Erythroblast (primary cell): ENCODE data around the gene AMPD3.

Experiments used
- GATA1 ChIP-seq: IDR thresholded peaks from 2 replicates; pipeline ENCODE4 v1.6.1; 2011; ENCODE audit warnings: low read depth, mild to moderate bottlenecking, control low read depth, low read length, moderate library complexity
- POLR2A ChIP-seq: IDR thresholded peaks from 2 replicates; pipeline ENCODE4 v1.6.1; 2011; ENCODE audit warnings: mild to moderate bottlenecking, low read length

DNA sequence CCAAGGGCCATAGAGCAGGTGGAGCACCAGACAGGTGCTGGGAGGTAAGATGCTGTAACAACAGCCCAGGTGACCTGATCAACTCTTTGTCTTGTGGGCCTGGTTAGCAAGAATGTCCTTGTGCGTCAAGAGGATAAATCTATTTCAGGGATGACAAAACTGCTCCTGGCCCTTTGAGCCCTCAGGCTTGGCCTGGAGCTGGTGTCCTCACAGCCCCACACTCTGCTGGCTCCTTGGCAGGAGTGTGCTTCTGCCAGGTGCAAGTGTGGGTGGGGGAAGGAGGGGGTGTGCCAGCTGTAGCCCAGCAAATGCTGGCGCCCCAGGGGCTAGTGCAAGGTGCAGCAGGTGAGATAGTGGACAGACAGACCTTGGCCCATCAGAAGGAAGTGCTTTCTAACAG lies 19.5 kb downstream of the AMPD3 start:
- no peak for TF ChIP-seq POLR2A
- TF ChIP-seq GATA1: no peak
